Motor neuron (in vitro differentiated cells): ENCODE data around the gene IRX3. TPM values are rescaled to one million over a fixed set of nuclear protein-coding genes. Genes with fewer than 3 reads are reported as not detected.

ENCODE experiments used
- ATAC-seq, 8 experiments: fragments of 200-7000 bp; cut with Tn5 transposase; replicated peaks in 6 of 8; 2 replicates each; pipeline ENCODE4 v1.8.0; 2021; ENCODE audit warnings: mild to moderate bottlenecking in 8 of 8, moderate library complexity in 8 of 8
- H3K27ac ChIP-seq, 2 donors: fragments of 250-450 bp; sonication (Bioruptor Pico); 2 replicates each; pipeline ENCODE4 v1.9.0; 2021; ENCODE audit warnings: antibody characterized with exemption in 2 of 2, mild to moderate bottlenecking in 2 of 2, moderate library complexity in 1 of 2
- H3K4me1 ChIP-seq, 2 donors: fragments of 250-450 bp; sonication (Bioruptor Pico); replicated peaks in 1 of 2; 2 replicates each; pipeline ENCODE4 v1.6.1; 2021; ENCODE audit warnings: antibody characterized with exemption in 2 of 2, mild to moderate bottlenecking in 2 of 2, moderate library complexity in 1 of 2
- H3K4me3 ChIP-seq, 5 donors: fragments of 250-450 bp; sonication (Bioruptor Pico); 2 replicates each; pipeline ENCODE4 v1.9.0; 2021; ENCODE audit warnings: antibody characterized with exemption in 5 of 5, mild to moderate bottlenecking in 5 of 5, moderate library complexity in 4 of 5
- WGBS, 10 experiments: fragments of 450-650 bp; shearing (Covaris generic); methylation state at CpG; one replicate each; pipeline ENCODE4 v1.0.0; 2022; 5-methylcytosine and 5-hydroxymethylcytosine counted together
- in situ Hi-C, 9 experiments: fragments of 400-800 bp; cut with MboI; loops; one replicate each; pipeline ENCODE4 v1.15.0; 2021; ENCODE audit warnings: low sequenced_read_pairs in 9 of 9, low pct_unique_long_range_greater_than_20kb in 2 of 9; ENCODE audit not compliant: unreplicated experiment in 9 of 9
- total RNA-seq, 8 experiments: library from RNA; unstranded; fragments of 300-600 nt; gene quantifications; 2 replicates each; pipeline versions ENCODE4 v1.2.3 to v1.2.4, GENCODE V29; 2022

Gene IRX3
- total RNA-seq: 10 to 100 TPM in 6 of 8 experiments, 1 to 10 TPM in 2; 1.1 to 42.1 (median 13.0) TPM

DNA sequence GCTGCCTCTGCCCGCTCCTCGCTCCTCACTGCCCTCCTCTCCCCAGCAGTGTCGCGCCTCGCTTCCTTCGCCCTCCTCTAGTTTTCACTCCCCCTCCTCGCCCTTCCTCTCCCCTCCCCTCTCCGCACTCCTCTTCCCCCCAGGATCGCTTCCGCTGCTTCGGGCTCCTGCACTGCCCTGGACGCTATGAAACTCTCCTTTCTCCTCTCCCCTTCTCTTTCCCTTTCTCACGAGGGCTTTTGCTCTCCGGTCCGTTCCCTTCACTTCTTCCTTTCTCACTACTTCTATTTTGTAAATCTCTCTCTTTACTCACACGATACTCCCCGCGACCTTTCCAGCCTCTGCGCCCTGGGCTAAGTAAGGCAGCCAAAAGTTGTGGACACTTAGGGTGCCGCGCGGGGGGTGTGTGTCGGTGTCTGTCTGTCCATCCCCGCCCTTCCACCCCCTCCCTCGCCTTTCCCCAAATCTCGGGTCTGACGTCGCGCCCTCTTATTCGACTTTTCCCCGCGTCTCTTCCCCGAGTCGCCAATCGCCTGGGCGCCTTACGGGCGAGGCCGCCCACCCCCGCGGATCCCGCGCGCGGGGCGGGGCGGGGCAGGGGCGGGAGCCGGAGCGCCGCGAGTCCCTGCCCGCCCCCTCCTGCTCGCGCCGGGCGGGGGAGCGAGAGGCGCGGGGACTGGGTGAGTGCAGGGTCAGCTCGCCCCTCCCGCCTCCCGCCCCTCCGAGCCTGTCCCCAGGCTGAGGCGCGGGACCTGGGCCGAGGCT is at the start of gene IRX3:
Gene IRX3 (minus strand): TSS at position 422 of the 765 bp plus-strand sequence. CDS start 737 bp downstream, outside the sequence.
- in situ Hi-C loops: loop anchor here in 5 of 9 experiments (10.0 to 25.0 kb wide), 2 partner anchors 648 to 651 kb away; partner anchors contain the start of gene IRX5 (in 5 of the 5)
- peak; percentile 54 to 76 (median 71) for ATAC-seq
- H3K4me1 ChIP-seq: peaks cover 25 to 27% of the 10 kb centered on the region in 2 donors
- 0 to 1% (median 0%) methylated on average over 1 to 11 of the region's 67 CpGs; no CpG with 5 or more reads in 7 of the 10 experiments for WGBS, 10 experiments
- H3K27ac ChIP-seq: peak within 1 kb of the TSS; percentile 79 to 91
- H3K4me3 ChIP-seq: peak within 1 kb of the TSS; percentile 48 to 95 (median 80)

DNA sequence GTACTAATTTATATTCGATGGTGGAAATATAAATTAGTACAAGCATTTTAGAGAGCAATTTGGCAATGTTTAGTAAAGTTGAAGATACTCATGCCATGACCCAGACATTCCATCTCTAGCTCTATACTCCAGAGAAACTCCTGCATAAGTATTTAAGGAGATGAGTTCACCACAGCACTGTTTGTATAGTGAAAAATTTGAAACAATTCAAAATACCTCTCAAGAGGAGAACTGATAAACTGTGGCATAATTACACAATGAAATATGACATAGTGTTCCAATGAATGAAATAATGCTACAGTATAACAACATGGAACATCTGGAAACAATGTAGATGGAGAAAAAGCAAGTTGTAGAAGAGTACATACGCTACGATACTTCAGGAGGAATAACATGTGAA is 48.6 kb upstream of the IRX3 start:
- no peak overlapping the region for H3K4me3 ChIP-seq
- peaks cover 8 to 20% of the 10 kb centered on the region in 2 donors for H3K4me1 ChIP-seq
- 0 to 93% (median 78%) methylated on average over 1 to 3 of the region's 3 CpGs for WGBS, 10 experiments
- H3K27ac ChIP-seq: no peak overlapping the region
- in situ Hi-C loops: no loop called here
- ATAC-seq: no peak

DNA sequence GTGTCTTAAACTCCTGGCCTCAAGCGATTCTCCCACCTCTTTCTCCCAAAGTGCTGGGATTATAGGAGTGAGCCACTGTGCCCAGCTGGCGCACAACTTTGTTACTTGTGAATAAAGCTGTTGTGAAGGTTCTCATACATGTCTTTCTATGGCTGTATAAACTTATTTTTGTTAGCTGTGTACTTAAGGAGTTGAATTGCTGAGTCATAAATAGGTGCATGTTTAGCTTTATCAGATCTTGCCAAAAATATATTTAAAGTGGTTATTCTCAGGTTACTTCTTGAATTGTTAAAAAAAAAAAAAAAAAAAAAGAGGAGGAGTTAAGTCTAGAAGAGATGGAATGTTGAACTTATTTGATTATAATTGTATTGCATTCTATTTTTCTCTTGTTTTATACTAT is 47.6 kb upstream of the IRX3 start:
- ATAC-seq: no peak

DNA sequence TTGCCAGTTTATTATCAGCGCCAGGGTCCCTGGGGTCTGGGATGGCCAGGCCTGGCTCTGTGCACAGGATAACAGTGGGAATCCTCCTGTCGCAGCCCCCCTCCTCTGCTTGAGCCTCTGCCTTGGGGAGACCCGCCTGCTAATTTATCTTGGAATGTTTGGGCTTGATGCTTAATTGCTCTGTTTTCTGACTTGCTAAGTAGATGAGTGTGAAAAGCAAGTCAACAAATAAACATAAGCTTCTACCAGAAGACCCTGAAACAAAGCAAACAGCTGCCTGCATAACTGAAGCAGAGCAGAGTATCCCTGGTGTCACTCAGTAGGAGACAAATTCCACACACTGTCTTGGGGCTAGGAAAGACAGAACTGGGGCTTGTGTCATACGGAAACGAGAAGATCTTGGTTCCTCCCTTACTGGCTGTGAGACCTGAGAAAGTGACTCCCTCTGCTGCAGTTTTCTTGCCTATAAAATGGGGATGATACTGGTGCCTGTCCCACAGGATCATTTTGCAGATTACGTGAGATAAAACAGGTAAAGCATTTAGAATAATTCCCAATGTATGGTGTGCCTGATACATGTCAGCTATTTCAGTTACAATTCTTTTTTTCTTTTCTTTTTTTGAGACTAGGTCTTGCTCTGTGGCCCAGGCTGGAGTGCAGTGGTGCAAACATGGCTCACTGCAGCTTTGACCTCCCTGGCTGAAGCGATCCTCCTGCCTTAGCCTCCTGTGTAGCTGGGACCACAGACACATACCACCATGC is 44.8 kb upstream of the IRX3 start:
- ATAC-seq: peak in 5 of 8 experiments; percentile 37 to 91 (median 49)
- in situ Hi-C loops: no loop called here
- H3K27ac ChIP-seq: no peak overlapping the region
- 40 to 100% (median 62%) methylated on average over 1 to 6 of the region's 7 CpGs; no CpG with 5 or more reads in 1 of the 10 experiments for WGBS, 10 experiments
- H3K4me1 ChIP-seq: peaks cover 5 to 23% of the 10 kb centered on the region in 2 donors
- H3K4me3 ChIP-seq: no peak overlapping the region

More for the DNA sequence above, 47.6 kb upstream of the IRX3 start:
- no peak overlapping the region for H3K27ac ChIP-seq
- in situ Hi-C loops: no loop called here
- H3K4me1 ChIP-seq: peaks cover 8 to 28% of the 10 kb centered on the region in 2 donors
- 71 to 100% (median 86%) methylated on average over 1 to 2 of the region's 2 CpGs; no CpG with 5 or more reads in 1 of the 10 experiments for WGBS, 10 experiments
- no peak overlapping the region for H3K4me3 ChIP-seq

DNA sequence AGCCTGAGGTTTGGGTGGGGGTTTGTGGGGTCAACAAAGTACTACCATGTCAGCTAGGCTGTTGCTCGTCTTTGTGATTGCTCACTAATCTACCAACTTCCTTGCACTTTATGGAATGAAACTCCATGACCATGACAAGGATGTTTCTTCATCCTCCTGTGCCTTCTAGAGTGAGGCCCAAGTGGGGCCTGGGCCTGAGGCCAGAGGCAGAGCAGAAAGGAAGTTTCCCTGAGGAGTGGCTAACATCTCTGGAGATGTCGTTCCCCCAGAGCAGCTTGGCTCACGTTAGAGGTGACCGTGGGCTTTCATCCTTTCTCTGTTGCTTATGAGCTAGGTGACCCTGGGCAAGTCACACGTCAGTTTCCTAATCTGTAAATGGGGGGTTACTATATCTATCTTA is 41.0 kb upstream of the IRX3 start:
- 60 to 100% (median 80%) methylated on average over 1 to 5 of the region's 5 CpGs; no CpG with 5 or more reads in 3 of the 10 experiments for WGBS, 10 experiments
- Histone ChIP-seq H3K4me1 (peaks cover 0 to 20% of the 10 kb centered on the region in 2 donors), H3K4me3 (no peak overlapping the region), H3K27ac (no peak overlapping the region)
- in situ Hi-C loops: no loop called here
- ATAC-seq: no peak

DNA sequence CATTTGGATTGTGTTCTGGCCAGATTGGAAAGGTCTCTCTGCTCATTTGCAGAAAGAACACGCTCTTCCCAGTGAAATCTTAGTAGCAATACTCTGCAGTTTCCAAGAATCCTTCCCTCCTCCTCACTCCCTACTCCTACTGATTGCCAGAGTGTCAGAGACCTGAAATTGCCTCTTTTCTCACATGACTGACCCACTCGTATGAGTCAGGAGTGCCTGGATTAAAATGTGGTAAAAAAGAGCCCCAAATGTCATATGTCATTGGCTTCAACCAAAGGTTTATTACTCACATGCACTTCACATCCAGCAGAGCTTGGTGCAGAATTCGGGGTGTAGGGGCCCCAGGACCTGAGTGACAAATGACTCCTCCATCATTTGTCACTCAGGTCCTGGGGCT is 39.7 kb upstream of the IRX3 start:
- WGBS, 10 experiments: 0 to 94% (median 50%) methylated on average over 1 to 3 of the region's 3 CpGs; no CpG with 5 or more reads in 1 of the 10 experiments
- peak in 5 of 8 experiments; percentile 41 to 71 (median 57) for ATAC-seq
- Histone ChIP-seq H3K4me1 (peaks cover 8 to 24% of the 10 kb centered on the region in 2 donors), H3K27ac (no peak overlapping the region), H3K4me3 (no peak overlapping the region)
- in situ Hi-C loops: no loop called here

DNA sequence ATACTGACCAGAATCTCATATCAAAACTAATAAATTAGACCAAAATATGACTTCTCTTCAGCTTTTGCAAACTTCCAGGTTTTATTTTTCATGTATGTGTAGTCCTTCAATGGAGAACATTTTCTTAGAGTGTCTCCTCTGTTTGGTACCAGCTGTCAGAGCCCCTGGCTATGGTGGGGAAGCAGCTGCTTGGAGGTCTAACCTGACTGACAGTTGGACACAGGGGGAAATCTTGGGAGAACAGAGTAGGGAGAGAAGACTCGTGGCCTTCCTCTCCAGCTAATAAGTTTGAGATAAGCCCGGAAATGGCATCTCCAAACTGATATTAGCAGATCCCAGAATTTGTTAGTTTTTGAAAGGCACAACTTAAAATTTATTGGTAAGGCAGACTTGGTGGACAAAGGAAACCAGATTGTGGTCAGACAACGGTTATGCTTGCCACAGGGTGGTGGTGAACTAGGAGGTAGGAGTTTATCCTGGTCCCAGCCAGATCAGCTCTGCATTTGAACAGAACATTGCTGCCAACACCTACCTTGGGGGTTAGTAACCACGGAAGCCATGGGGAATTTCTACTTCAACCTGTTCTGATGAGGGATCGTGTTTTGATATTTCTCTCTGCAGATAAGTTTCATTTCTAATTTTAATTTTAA is 39.2 kb upstream of the IRX3 start:
- 0 to 100% (median 69%) methylated on average over 1 to 5 of the region's 5 CpGs for WGBS, 10 experiments

DNA sequence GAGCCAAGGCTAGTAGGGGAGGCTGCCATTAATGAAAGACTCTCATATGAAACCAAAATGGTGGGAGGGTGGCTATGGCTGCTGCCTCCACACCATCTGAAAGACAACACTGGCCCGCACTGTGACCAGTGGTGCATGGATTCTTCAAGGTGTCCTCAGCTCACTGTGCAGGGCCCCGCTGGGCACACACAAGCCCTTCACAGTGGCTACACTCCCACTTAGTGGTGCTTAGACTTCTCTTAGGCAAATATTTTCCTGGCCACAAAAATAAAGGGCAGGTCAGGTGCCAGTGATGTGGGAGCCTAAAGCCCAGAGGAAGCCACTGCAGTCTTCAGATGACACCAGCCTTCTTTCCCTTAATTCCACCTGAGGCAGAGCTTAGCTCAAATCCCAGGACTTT is 38.1 kb upstream of the IRX3 start:
- Histone ChIP-seq H3K4me1 (peaks cover 24% of the 10 kb centered on the region in 2 donors), H3K4me3 (no peak overlapping the region), H3K27ac (no peak overlapping the region)
- WGBS, 10 experiments: 86 to 100% (median 100%) methylated on average over 1 to 2 of the region's 2 CpGs; no CpG with 5 or more reads in 6 of the 10 experiments
- no peak for ATAC-seq
- in situ Hi-C loops: no loop called here

More for the DNA sequence above, 39.2 kb upstream of the IRX3 start:
- ATAC-seq: no peak
- Histone ChIP-seq H3K4me3 (no peak overlapping the region), H3K27ac (no peak overlapping the region), H3K4me1 (peaks cover 14 to 24% of the 10 kb centered on the region in 2 donors)
- in situ Hi-C loops: no loop called here

DNA sequence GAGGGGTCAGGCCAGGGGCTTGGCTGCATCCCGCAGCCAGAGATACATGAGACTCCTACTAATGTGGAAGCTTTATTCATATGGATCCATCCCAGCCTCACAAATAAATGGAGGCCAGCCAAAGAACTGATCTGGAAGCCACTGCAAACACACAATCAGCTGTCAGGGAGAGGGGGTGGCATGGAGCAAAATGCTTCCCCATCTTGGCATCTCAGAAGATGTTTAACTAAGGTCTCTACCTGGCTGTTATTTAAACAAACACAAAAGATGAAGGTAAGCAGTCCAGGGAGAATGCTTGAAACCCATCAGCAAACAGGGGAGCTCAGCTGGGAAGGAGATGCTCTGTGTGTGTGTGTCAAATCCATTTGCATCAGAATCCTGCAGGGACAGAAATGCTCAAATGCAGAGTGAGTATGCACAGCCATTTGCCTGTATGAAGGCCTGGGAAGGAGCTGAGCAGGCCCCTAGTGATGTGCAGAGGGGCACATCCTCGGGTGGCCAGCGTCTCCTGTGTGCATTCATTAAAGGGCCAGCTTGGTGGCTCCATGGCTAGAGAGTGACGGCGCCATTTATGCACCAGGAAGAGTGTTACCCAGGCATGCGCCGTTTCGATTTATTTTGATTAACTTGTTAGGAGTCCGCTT is 34.2 kb upstream of the IRX3 start:
- ATAC-seq: peak in 6 of 8 experiments; percentile 32 to 90 (median 82)
- in situ Hi-C loops: no loop called here
- 8 to 88% (median 62%) methylated on average over 1 to 5 of the region's 9 CpGs; no CpG with 5 or more reads in 3 of the 10 experiments for WGBS, 10 experiments
- no peak overlapping the region for H3K4me3 ChIP-seq
- peaks cover 35 to 52% of the 10 kb centered on the region in 2 donors for H3K4me1 ChIP-seq
- peak overlapping the region; percentile 52 to 79 for H3K27ac ChIP-seq

DNA sequence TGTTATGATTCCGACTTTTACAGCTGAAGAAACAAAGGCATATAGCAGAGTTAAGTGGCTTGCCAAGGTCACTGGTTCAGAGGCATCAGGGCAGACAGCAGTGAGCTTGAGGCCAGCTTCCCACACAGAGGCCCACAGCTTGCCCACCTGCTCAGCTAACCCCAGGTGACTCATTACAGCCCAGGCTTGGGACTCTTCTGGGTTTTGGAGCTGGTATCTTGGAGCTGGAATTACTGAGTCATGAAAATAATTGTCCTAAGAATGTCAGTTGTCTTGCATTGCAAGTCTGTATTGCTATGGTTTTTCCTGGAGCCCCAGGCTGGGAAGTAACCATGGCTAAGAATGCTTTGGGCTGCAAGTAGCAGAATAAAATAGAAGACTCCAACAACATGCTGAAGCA is 32.4 kb upstream of the IRX3 start:
- in situ Hi-C loops: no loop called here
- no peak overlapping the region for H3K27ac ChIP-seq
- 86 to 100% (median 100%) methylated on average over 1 of the region's 1 CpG; no CpG with 5 or more reads in 6 of the 10 experiments for WGBS, 10 experiments
- peaks cover 35 to 54% of the 10 kb centered on the region in 2 donors for H3K4me1 ChIP-seq
- ATAC-seq: peak in 1 of 8 experiments; percentile 54
- H3K4me3 ChIP-seq: no peak overlapping the region

DNA sequence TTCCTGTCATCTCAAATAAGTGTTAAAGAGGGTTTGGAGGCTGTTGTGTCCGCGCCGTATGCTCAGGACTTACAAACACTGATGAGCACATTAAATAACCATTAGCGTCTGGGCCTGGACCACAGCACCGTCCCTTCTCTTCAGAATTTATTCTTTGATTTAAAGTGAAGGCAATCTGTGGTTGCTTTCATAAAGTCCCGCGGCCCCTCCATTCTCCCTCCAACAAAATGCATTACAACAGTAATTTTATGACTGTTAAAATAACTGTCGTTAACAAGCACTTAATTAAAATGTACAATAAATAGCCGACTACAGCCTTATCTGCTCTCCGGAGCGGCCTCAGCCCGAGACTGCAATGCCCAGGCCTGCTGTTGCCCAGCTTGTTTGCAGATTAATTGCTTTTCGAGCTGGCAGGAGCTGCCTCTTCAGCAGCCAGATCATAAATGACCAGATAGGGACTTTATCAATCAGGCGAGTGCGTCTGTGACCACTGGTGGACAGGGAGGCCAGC is 30.6 kb upstream of the IRX3 start:
- no peak overlapping the region for H3K4me3 ChIP-seq
- peaks cover 39 to 54% of the 10 kb centered on the region in 2 donors for H3K4me1 ChIP-seq
- WGBS, 10 experiments: 43 to 90% (median 65%) methylated on average over 1 to 13 of the region's 15 CpGs
- in situ Hi-C loops: no loop called here
- H3K27ac ChIP-seq: peak overlapping the region; percentile 1 to 19
- peak in 5 of 8 experiments; percentile 39 to 59 (median 53) for ATAC-seq
